ENCODE results near the gene UBE2F. TPM values are rescaled to one million over a fixed set of nuclear protein-coding genes. Genes with fewer than 3 reads are reported as not detected.
A peak's percentile ranks its signal among the peaks of the same experiment; 100 is the strongest.
"Not testable (repeated sequence)": the region's sequence is repeated elsewhere in the genome, so short reads cannot be mapped to it uniquely, and the experiment has no call there.

Gene UBE2F
- total and polyA plus RNA-seq, 7 donors, result 50.7 to 115 (median 67.8) TPM

DNA sequence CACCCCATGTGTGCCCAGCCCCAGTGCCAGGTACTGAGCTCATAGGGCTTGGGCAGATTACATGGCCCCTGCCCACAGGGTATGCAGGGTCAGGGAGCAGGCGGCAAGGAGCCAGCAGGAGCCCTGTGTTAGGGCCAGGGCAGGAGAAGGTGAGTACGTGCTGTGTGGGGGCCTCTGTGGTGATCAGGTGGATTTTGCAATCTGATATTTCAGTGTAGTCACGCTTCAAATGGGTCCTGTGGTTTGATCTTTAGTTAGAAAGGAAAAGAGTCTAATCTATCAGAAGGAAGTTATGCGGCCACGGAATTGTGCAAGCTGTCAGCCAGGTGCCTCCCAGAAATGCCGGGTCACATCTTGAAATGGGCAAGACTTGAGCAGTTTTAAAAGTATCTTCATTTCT lies 13.9 kb downstream of the UBE2F start:
- intact Hi-C loops (cut with DNase I), result no loop called here
- Histone ChIP-seq H3K27me3 (no peaks in the 10 kb centered on the region), H3K27ac (no peak overlapping the region), H3K4me1 (peaks cover 0 to 44% (median 29%) of the 10 kb centered on the region in 4 donors), H3K9me3 (no peaks in the 10 kb centered on the region), H3K36me3 (peaks cover 0 to 7% (median 1%) of the 10 kb centered on the region in 4 donors), H3K4me3 (no peak overlapping the region)
- no peak for DNase-seq
- 60 to 90% methylated on average over 6 of the region's 6 CpGs for WGBS, 2 donors
- TF ChIP-seq POLR2AphosphoS5 (IDR thresholded peaks at IDR 0.05), result no peak

DNA sequence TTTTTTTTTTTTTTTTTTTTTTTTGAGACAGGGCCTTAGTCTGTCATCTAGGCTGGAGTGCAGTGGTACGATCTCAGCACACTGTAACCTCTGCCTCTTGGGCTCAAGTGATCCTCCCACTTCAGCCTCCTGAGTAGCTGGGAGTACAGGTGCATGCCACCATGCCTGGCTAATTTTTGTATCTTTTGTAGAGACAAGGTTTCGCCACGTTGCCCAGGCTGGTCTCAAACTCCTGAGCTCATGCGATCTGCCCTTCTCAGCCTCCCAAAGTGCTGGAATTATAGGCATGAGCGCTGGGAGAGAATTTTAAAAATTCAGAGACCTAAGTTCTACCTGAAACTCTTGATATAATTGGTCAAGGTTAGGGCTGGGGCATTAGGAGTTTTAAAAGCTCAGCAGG lies 14.8 kb downstream of the UBE2F start:
- H3K4me3 ChIP-seq; H3K9me3 ChIP-seq; H3K27ac ChIP-seq; H3K27me3 ChIP-seq; H3K36me3 ChIP-seq; DNase-seq; intact Hi-C loops (cut with DNase I): not testable (repeated sequence)
- 87 to 98% methylated on average over 5 of the region's 5 CpGs for WGBS, 2 donors
- peaks cover 0 to 44% (median 30%) of the 10 kb centered on the region in 4 donors for H3K4me1 ChIP-seq

DNA sequence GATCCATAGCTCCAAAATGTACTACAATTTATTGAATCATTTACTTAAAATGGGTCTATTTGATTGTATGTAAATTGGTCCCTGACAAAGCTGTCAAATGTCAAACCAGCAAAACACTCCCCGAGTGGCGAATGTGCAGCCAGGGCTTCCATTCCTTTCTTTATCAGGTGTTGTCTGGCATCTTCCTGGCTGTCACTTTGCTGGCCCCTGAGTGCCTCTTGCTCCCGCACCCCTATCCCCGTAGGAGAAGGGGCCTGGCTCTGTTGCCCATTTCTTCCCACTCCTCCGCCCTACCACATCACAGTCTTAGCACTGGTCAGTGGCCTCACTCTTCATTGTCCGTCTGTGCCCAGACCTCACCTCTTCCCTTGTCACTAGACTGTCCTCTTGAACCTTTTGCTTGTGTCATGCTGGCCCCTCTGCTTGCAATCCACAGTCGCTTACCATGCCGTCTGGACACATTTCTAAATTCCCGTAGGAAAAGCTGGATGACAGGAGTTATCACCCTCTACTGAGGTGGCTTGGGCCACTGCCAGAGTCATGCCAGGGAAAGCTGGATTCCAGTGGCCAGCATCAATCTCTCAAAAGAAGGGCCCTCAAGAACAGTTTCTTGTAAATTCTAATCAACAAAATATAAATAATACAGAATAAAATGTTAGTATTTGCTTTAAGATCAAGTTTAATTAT lies 15.4 kb downstream of the UBE2F start:
- TF ChIP-seq EP300 (IDR thresholded peaks at IDR 0.05) (no peak), POLR2A (IDR thresholded peaks at IDR 0.05) (no peak), POLR2AphosphoS5 (IDR thresholded peaks at IDR 0.05) (no peak)
- TF ChIP-seq, protein P1, sequence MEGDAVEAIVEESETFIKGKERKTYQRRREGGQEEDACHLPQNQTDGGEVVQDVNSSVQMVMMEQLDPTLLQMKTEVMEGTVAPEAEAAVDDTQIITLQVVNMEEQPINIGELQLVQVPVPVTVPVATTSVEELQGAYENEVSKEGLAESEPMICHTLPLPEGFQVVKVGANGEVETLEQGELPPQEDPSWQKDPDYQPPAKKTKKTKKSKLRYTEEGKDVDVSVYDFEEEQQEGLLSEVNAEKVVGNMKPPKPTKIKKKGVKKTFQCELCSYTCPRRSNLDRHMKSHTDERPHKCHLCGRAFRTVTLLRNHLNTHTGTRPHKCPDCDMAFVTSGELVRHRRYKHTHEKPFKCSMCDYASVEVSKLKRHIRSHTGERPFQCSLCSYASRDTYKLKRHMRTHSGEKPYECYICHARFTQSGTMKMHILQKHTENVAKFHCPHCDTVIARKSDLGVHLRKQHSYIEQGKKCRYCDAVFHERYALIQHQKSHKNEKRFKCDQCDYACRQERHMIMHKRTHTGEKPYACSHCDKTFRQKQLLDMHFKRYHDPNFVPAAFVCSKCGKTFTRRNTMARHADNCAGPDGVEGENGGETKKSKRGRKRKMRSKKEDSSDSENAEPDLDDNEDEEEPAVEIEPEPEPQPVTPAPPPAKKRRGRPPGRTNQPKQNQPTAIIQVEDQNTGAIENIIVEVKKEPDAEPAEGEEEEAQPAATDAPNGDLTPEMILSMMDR (IDR thresholded peaks at IDR 0.05), result no peak
- Histone ChIP-seq H3K27ac (no peak overlapping the region), H3K4me1 (peaks cover 0 to 40% (median 31%) of the 10 kb centered on the region in 4 donors), H3K9me3 (no peaks in the 10 kb centered on the region), H3K27me3 (no peaks in the 10 kb centered on the region), H3K4me3 (no peak overlapping the region), H3K36me3 (no peaks in the 10 kb centered on the region)
- no peak for DNase-seq
- intact Hi-C loops (cut with DNase I), result no loop called here
- WGBS, 2 donors, result 95 to 96% methylated on average over 9 of the region's 9 CpGs

DNA sequence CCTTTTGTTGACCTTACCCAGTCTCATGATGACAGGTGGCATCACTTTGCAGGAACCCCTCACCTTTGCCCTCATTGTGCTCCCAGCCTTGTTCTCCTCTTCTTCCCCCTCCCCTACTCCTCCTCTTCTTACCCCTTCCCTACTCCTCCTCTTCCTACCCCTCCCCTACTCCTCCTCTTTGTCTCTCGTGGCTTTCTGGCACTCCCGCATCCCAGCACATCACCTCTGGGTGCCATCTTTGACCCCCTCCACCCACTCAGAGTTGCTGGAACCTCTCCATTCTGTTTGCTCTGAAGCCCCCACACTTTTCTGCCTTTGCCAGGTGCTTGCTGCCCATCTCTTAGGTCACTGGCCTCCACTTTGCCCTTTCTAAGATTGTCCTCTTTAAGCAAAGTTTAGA lies 17.1 kb downstream of the UBE2F start:
- Histone ChIP-seq H3K36me3 (no peaks in the 10 kb centered on the region), H3K27ac (peak overlapping the region in 1 of 4 donors; percentile 13), H3K4me1 (peaks cover 0 to 23% (median 17%) of the 10 kb centered on the region in 4 donors), H3K4me3 (no peak overlapping the region), H3K27me3 (no peaks in the 10 kb centered on the region), H3K9me3 (no peaks in the 10 kb centered on the region)
- TF ChIP-seq, protein P1 (IDR thresholded peaks at IDR 0.05), result no peak
- TF ChIP-seq POLR2A (IDR thresholded peaks at IDR 0.05), result no peak
- no peak for TF ChIP-seq EP300 (IDR thresholded peaks at IDR 0.05)
- TF ChIP-seq POLR2AphosphoS5 (IDR thresholded peaks at IDR 0.05), result no peak
- intact Hi-C loops (cut with DNase I), result no loop called here
- no peak for DNase-seq
- WGBS, 2 donors, result 23 to 27% methylated on average over 2 of the region's 2 CpGs

DNA sequence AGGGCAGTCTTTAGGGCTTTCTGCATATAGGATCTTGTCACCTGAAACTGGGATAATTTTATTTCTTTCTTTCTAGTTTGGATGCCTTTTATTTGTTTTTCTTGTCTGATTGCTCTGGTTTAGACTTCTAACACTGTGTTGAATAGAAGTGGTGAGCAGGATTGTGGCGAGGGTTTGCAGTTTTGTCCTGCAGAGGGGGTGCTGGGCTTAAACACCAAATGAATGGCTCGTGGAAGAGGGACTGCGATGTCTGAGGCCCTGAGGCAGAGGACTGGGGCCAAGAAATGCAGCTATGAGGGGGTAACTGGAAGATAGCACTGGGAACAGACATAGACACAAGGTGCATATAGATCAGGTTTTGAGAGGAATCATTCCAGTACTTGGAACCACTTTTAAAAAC lies 20.5 kb downstream of the UBE2F start:
- peaks cover 0 to 10% (median 5%) of the 10 kb centered on the region in 4 donors for H3K4me1 ChIP-seq
- no peaks in the 10 kb centered on the region for H3K9me3 ChIP-seq
- no peak for DNase-seq
- no peak overlapping the region for H3K27ac ChIP-seq
- intact Hi-C loops (cut with DNase I), result no loop called here
- 96 to 97% methylated on average over 3 of the region's 3 CpGs for whole genome bisulfite sequencing, 2 donors
- peaks cover 0 to 15% (median 4%) of the 10 kb centered on the region in 4 donors for H3K36me3 ChIP-seq
- H3K4me3 ChIP-seq, result no peak overlapping the region
- TF ChIP-seq POLR2A (IDR thresholded peaks at IDR 0.05), result no peak
- no peak for TF ChIP-seq EP300 (IDR thresholded peaks at IDR 0.05)
- TF ChIP-seq, protein P1 (IDR thresholded peaks at IDR 0.05), result no peak
- TF ChIP-seq POLR2AphosphoS5 (IDR thresholded peaks at IDR 0.05), result no peak
- no peaks in the 10 kb centered on the region for H3K27me3 ChIP-seq

DNA sequence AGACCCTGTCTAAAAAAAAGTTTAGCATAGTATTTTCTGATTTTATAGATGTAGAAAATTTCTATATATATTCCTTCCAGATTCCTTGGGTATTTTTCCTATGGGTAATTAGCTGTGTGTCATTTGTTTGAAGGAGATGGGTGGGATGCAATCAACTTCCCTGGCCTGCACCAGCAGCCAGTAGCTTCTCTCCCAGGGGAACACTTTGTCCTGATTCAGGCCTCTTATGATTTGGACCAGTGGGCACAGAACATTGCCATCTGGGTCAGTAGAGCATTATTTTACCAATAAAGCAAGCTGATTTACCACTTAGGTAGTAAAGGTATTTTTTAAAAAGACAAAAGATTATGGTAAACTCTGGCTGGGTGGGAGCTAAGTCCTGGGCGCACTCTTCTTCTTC lies 26.9 kb downstream of the UBE2F start:
- intact Hi-C loops (cut with DNase I), result no loop called here
- peaks cover 0 to 19% (median 6%) of the 10 kb centered on the region in 4 donors for H3K4me1 ChIP-seq
- peaks cover 0 to 31% (median 4%) of the 10 kb centered on the region in 4 donors for H3K36me3 ChIP-seq
- no peak for DNase-seq
- H3K27me3 ChIP-seq, result no peaks in the 10 kb centered on the region
- no peak overlapping the region for H3K27ac ChIP-seq
- 100% methylated on average over 1 of the region's 1 CpG for WGBS, 2 donors
- no peaks in the 10 kb centered on the region for H3K9me3 ChIP-seq
- H3K4me3 ChIP-seq, result no peak overlapping the region
- TF ChIP-seq POLR2A (IDR thresholded peaks at IDR 0.05) (no peak), EP300 (IDR thresholded peaks at IDR 0.05) (no peak), POLR2AphosphoS5 (IDR thresholded peaks at IDR 0.05) (no peak)
- TF ChIP-seq, protein P1 (IDR thresholded peaks at IDR 0.05), result no peak
